MV-4-11 (cell line): ENCODE data around the gene KATNBL1.
"Not testable (repeated sequence)": the region's sequence is repeated elsewhere in the genome, so short reads cannot be mapped to it uniquely, and the experiment has no call there.

Experiments
- DNase-seq: peaks from one replicate; lab custom pipeline; 2025; lab: John Stamatoyannopoulos, UW

The KATNBL1 gene

GRCh38 chr15:34193272-34193671 lies 16.6 kb downstream of the KATNBL1 start:
- not testable (repeated sequence) for DNase-seq

GRCh38 chr15:34188711-34189110 lies 21.2 kb downstream of the KATNBL1 start:
- DNase-seq, result no peak

DNA sequence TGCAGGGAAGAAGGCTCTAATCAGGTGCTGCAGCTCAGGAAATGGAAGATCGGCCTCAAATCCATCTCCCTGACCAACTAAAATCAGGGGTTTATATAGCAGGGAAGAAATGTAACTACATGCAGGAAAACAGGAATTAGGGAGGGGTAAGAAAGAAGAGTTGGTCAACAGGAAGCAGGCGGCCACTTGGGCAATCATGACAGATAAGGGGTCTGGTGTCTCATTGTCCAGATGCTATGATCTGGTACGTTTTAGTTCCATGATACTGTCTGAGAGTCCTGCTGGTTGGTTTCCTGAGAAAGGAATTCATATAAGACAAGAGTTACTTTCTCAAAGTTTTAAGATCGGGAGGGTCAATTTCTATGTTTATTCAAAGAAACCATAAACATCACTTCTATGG lies 24.2 kb downstream of the KATNBL1 start:
- DNase-seq, result peak; percentile 4

GRCh38 chr15:34182942-34183341 lies 27.0 kb downstream of the KATNBL1 start:
- DNase-seq, result no peak

- DNase-seq, result no peak
These were observed 30.7 kb downstream of the KATNBL1 start for GRCh38 chr15:34179234-34179633.

DNA sequence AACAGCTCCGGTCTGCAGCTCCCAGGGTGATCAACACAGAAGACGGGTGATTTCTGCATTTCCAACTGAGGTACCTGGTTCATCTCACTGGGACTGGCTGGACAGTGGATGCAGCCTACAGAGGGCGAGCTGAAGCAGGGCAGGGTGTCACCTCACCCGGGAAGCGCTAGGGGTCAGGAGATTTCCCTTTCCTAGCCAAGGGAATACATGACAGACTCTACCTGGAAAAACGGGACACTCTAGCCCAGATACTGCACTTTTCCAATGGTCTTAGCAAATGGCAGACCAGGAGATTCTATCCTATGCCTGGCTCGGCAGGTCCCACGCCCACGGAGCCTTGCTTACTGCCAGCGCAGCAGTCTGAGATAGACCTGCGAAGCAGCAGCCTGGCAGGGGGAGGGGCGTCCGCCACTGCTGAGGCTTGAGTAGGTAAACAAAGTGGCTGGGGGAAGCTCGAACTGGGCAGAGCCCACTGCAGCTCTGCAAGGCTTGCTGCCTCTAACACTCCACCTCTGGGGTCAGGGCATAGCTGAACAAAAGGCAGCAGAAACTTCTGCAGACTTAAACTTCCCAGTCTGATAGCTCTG lies 43.8 kb downstream of the KATNBL1 start:
- DNase-seq, result not testable (repeated sequence)

- peak; percentile 73 for DNase-seq
These were observed 48.5 kb downstream of the KATNBL1 start for GRCh38 chr15:34161329-34161963.

GRCh38 chr15:34160735-34161134 lies 49.2 kb downstream of the KATNBL1 start:
- no peak for DNase-seq

GRCh38 chr15:34158355-34158754 lies 51.5 kb downstream of the KATNBL1 start:
- no peak for DNase-seq

- no peak for DNase-seq
These were observed 54.0 kb downstream of the KATNBL1 start for GRCh38 chr15:34155859-34156258.

DNA sequence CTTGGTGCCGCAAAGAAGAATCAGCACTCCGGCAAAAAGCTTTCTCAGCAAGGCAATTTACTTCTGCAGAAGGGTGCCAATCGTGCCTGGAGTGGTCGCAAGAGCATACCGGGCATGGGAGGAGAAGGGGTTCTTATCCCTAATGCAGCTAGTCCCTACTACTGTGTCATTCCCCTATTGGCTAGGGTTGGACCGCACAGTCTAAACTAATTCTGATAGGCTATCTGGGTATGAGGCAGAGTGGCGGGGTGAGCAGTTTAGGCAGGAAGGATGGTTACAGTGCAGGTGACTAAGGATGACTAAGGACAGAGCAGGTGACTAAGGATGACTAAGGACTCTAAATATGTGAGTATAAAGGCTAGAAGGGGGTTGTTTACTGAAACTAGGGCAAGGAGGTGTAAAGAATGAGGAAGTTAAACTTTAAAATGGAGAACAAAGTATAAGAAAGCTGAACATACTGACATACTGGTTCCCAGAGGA lies 55.1 kb downstream of the KATNBL1 start:
- peak; percentile 68 for DNase-seq

DNA sequence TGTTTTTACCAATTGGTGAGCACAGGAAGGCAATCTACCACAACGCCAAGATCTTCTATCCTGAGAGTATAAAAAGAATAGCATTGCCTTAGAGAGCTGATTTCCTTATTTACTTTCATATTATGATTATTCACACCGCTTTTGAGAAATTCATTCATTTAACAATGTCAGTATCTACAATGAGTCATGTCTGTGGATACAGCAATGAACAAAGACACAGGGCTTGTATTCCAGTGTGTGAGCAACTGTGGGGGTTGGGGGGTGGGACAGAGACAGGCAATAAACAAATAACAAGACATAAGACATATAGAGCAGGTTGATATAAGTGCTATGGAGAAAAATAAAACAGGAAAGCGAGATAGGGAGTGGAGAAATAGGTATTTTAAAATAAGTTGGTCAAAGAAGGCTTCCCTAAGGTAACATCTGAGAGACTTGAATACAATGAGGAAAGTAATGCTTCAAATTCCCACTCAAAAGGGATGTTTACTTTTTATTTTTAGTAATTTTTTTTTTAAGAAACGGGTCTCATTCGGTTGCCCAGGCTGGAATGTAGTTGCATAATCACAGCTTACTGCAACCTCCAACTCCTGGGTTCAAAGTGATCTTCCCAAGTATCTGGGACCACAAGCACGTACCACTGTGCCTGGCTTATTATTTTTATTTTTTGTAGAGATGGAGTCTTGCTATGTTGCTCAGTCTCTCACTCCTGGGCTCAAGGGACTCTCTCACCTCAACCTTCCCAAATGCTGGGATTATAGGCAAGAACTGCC lies 62.3 kb downstream of the KATNBL1 start:
- DNase-seq, result no peak

DNA sequence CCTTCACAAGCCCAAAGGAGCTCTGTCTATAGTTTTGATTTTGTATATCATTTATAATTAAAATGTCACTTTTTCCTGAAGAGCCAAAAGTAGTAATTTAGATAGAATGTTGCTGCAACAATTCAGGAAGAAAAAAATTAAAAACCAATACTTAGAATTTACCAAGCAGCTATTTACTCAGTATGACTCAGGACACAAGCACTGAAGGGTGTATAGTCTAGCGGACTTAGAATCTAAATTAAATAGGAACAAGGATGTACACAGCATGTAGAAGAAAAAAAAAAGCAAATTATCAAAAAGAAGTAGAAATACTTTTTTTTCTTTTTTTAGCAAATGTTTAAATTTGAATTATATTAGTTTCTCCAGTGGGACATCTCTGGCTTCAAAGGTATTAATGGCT lies 76.4 kb downstream of the KATNBL1 start:
- DNase-seq, result no peak

DNA sequence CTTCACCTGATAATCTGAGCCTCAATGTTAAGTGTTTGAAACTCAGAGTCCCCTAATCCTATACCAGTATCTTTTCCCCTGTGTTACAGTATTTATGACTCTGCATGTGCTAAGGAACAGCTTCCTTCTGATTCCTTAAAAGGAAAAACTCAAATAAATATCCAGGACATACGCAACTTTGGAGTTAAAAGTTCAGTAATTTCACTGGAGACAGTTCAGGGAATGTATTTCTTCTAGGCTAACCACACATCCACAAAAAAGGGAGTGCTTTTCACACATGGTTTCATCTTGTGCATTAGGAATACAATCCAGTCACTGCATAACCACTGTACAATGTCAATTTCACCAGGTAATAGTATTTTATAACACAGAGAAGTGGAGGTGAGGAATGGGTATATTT lies 77.0 kb downstream of the KATNBL1 start:
- DNase-seq, result no peak

DNA sequence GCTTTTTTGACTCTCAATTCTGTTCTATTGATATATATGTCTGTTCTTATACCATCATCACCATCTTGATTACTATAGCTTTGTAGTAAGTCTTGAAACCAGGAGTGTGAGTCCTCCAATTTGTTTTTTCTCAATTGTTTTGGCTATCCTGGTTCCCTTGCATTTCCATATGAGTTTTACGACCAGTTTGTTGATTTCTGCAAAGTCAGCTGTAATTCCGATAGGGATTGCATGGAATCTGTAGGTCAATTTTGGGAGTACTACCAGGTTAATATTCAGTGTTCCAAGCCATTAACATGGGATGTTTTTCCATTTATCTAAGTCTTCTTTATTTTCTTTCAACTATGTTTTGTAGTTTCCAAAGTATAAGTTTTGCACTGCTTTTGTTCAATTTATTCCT lies 81.0 kb downstream of the KATNBL1 start:
- DNase-seq, result no peak

GRCh38 chr15:34126522-34126921 lies 83.4 kb downstream of the KATNBL1 start:
- no peak for DNase-seq

DNA sequence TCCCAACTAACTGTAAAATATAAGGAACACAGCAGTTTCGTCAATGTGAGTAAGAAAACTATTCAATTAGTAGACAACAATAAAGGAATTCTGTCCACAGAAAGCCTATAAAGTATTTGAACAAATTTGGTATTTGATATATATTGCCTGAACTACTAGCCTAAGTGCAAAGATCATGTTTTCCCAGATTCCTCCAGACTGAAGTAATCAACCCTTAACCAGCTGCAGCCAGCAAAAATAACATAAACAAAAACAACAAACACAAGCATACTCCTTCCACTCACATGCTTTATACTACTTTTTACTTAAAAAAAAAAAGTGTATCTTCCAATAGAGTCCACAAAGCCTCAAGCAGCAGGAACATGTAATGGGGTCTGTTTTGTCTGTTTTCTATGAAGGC lies 84.0 kb downstream of the KATNBL1 start:
- DNase-seq, result no peak

GRCh38 chr15:34124651-34125050 lies 85.2 kb downstream of the KATNBL1 start:
- no peak for DNase-seq

DNA sequence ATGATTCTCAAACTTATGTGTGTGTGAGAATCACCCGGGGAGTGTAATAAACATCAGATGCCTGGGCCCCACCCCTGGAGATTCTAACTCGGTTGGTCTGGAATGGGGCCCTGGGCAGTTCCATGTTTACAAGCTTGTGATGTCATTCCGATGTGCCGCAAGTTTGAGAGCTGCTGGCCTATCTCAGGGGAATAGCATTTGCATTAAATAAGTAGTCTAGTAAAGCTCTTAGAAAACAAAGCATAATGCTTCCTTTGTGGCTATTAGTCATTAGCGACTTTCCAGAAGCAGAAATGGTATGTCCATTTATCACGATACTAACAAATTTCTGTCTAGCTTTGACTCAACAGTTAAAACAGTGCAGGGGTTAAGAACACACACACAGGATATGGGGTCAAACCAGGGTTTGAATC lies 87.1 kb downstream of the KATNBL1 start:
- no peak for DNase-seq

GRCh38 chr15:34121786-34122185 lies 88.1 kb downstream of the KATNBL1 start:
- DNase-seq, result not testable (repeated sequence)

GRCh38 chr15:34120420-34120819 lies 89.5 kb downstream of the KATNBL1 start:
- not testable (repeated sequence) for DNase-seq

DNA sequence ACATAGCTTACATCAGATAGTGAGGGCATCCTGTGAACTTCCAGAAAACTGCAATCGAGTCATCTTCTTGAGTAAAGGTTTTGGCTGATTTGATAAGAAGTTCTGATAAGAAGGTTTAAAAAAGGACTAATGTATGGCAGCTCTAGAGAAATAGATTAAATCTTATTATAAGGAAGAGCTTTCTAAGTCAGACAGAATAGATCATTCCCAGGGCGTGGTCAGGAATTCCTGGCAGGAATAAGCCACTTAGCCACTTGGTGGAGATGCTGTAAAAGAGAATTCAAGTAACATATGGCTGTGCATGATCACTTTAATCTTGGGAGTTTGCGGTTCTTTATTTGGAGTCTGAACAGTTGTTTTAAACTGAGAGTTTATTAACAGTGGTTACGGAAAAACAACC lies 90.6 kb downstream of the KATNBL1 start:
- no peak for DNase-seq

DNA sequence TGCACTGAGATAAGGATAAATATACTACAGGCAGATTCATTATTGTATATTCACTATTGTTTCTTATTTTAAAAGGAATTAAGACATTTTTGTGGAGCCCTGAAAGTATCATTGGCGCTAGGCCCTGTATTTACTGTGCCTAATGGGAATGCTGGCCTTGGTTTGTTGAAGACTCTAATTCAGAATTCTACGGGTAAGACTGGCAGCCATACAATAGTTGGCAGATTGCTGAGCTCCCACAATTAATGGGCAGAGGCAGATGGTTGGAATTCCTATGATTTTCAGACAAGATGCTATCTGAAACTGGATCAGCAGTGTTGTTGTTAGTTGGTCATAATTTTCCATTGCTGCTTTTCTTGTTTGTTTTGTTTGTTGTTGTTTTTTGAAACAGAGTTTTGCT lies 93.3 kb downstream of the KATNBL1 start:
- DNase-seq, result no peak
